ENCODE measurements around the gene EPS15.

DNA sequence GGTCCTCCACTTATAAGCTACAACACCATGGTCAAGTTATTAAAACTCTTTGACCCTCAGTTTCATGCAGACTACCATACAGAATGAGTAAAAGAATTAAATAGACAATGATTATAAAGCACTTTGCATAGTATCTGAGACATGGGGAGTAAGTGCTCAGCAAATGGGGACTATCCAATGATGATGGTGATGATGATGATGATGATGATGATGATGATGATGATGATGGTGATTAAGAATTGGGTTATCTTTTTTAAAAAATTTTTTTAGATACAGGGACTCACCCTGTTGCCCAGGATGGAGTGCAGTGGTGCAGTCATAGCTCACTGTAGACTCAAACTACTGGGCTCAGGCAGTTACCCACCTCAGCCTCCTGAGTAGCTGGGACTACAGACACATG lies 8.1 kb upstream of the EPS15 start:
- TF ChIP-seq, protein P1, sequence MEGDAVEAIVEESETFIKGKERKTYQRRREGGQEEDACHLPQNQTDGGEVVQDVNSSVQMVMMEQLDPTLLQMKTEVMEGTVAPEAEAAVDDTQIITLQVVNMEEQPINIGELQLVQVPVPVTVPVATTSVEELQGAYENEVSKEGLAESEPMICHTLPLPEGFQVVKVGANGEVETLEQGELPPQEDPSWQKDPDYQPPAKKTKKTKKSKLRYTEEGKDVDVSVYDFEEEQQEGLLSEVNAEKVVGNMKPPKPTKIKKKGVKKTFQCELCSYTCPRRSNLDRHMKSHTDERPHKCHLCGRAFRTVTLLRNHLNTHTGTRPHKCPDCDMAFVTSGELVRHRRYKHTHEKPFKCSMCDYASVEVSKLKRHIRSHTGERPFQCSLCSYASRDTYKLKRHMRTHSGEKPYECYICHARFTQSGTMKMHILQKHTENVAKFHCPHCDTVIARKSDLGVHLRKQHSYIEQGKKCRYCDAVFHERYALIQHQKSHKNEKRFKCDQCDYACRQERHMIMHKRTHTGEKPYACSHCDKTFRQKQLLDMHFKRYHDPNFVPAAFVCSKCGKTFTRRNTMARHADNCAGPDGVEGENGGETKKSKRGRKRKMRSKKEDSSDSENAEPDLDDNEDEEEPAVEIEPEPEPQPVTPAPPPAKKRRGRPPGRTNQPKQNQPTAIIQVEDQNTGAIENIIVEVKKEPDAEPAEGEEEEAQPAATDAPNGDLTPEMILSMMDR (optimal IDR thresholded peaks at IDR 0.05 in 1 of 3, IDR thresholded peaks at IDR 0.05 in 1 of 3, conservative IDR thresholded peaks at IDR 0.05 in 1 of 3; ENCODE audit: extremely low read depth in 1 of 3, insufficient read depth in 2 of 3, low read length in 3 of 3) = no peak
- no peak for TF ChIP-seq EZH2 (IDR thresholded peaks at IDR 0.05; ENCODE audit: low read length)

Data from keratinocyte (primary cell).